ENCODE measurements around the gene TMEM164. TPM values are rescaled to one million over a fixed set of nuclear protein-coding genes. Genes with fewer than 3 reads are reported as not detected.

The TMEM164 gene
- polyA plus RNA-seq, 1 experiment = 12.9 TPM

- no peak overlapping the region for H3K4me3 ChIP-seq (ENCODE audit: low read depth, low read length)
- no peak for TF ChIP-seq CTCF (IDR thresholded peaks at IDR 0.05; ENCODE audit: low read depth, low read length)
- POLR2A ChIA-PET = interaction anchor here (0.7 kb wide), 2 partner anchors 12 to 71 kb away, joined by 4 to 9 read pairs; no protein-coding TSS in a partner anchor
- no peaks in the 10 kb centered on the region for H3K9me3 ChIP-seq (ENCODE audit: control insufficient read depth, insufficient read depth, low read length)
- no peaks in the 10 kb centered on the region for H3K27me3 ChIP-seq (ENCODE audit: control insufficient read depth, insufficient read depth, low read length)
- CTCF ChIA-PET = interaction anchor here (0.7 to 0.8 kb wide), 2 partner anchors 10 to 303 kb away, joined by 3 to 4 read pairs; no protein-coding TSS in a partner anchor
- no peak overlapping the region for H3K27ac ChIP-seq (ENCODE audit: low read depth, low read length)
- DNase-seq (ENCODE audit: low read depth, low spot score) = no peak
Measured at GRCh38 chrX:110116066-110116980, 113.4 kb downstream of the TMEM164 start.

GRCh38 chrX:110118530-110118929 lies 115.6 kb downstream of the TMEM164 start:
- TF ChIP-seq CTCF (IDR thresholded peaks at IDR 0.05; ENCODE audit: low read depth, low read length) = no peak
- H3K27ac ChIP-seq (ENCODE audit: low read depth, low read length) = no peak overlapping the region
- ChIA-PET POLR2A (no interaction called here), CTCF (no interaction called here)
- no peak overlapping the region for H3K4me3 ChIP-seq (ENCODE audit: low read depth, low read length)
- H3K27me3 ChIP-seq (ENCODE audit: control insufficient read depth, insufficient read depth, low read length) = no peaks in the 10 kb centered on the region
- no peaks in the 10 kb centered on the region for H3K9me3 ChIP-seq (ENCODE audit: control insufficient read depth, insufficient read depth, low read length)
- no peak for DNase-seq (ENCODE audit: low read depth, low spot score)

GRCh38 chrX:110119480-110119879 lies 116.6 kb downstream of the TMEM164 start:
- Histone ChIP-seq H3K27me3 (ENCODE audit: control insufficient read depth, insufficient read depth, low read length) (no peaks in the 10 kb centered on the region), H3K9me3 (ENCODE audit: control insufficient read depth, insufficient read depth, low read length) (no peaks in the 10 kb centered on the region), H3K4me3 (ENCODE audit: low read depth, low read length) (no peak overlapping the region), H3K27ac (ENCODE audit: low read depth, low read length) (no peak overlapping the region)
- POLR2A ChIA-PET = no interaction called here
- CTCF ChIA-PET = no interaction called here
- DNase-seq (ENCODE audit: low read depth, low spot score) = no peak
- TF ChIP-seq CTCF (IDR thresholded peaks at IDR 0.05; ENCODE audit: low read depth, low read length) = no peak

- no peak for DNase-seq (ENCODE audit: low read depth, low spot score)
- no peak overlapping the region for H3K27ac ChIP-seq (ENCODE audit: low read depth, low read length)
- ChIA-PET POLR2A (no interaction called here), CTCF (interaction anchor here (1.9 kb wide), 1 partner anchor 27 kb away, joined by 7 read pairs; no protein-coding TSS in a partner anchor)
- no peak for TF ChIP-seq CTCF (IDR thresholded peaks at IDR 0.05; ENCODE audit: low read depth, low read length)
- H3K9me3 ChIP-seq (ENCODE audit: control insufficient read depth, insufficient read depth, low read length) = no peaks in the 10 kb centered on the region
- no peak overlapping the region for H3K4me3 ChIP-seq (ENCODE audit: low read depth, low read length)
- H3K27me3 ChIP-seq (ENCODE audit: control insufficient read depth, insufficient read depth, low read length) = no peaks in the 10 kb centered on the region
Measured at GRCh38 chrX:110120025-110120424, 117.1 kb downstream of the TMEM164 start.

- TF ChIP-seq CTCF (IDR thresholded peaks at IDR 0.05; ENCODE audit: low read depth, low read length) = no peak
- no peak overlapping the region for H3K27ac ChIP-seq (ENCODE audit: low read depth, low read length)
- H3K9me3 ChIP-seq (ENCODE audit: control insufficient read depth, insufficient read depth, low read length) = no peaks in the 10 kb centered on the region
- CTCF ChIA-PET = no interaction called here
- no peaks in the 10 kb centered on the region for H3K27me3 ChIP-seq (ENCODE audit: control insufficient read depth, insufficient read depth, low read length)
- no peak for DNase-seq (ENCODE audit: low read depth, low spot score)
- POLR2A ChIA-PET = no interaction called here
- H3K4me3 ChIP-seq (ENCODE audit: low read depth, low read length) = no peak overlapping the region
Measured at GRCh38 chrX:110123331-110123782, 120.4 kb downstream of the TMEM164 start.
